ENCODE results near the gene CERS6. TPM values are rescaled to one million over a fixed set of nuclear protein-coding genes. Genes with fewer than 3 reads are reported as not detected.

CERS6 gene
- total RNA-seq, 4 donors from 2014 or later, result 25.9 to 57.2 (median 35.8) TPM

GRCh38 chr2:168770796-168771195, 314.7 kb downstream of the CERS6 start:
- ATAC-seq (ENCODE audit: low FRiP score), result no peak
- no peak for DNase-seq (ENCODE audit: low spot score)
- no peak for TF ChIP-seq CTCF (IDR thresholded peaks at IDR 0.05)

DNA sequence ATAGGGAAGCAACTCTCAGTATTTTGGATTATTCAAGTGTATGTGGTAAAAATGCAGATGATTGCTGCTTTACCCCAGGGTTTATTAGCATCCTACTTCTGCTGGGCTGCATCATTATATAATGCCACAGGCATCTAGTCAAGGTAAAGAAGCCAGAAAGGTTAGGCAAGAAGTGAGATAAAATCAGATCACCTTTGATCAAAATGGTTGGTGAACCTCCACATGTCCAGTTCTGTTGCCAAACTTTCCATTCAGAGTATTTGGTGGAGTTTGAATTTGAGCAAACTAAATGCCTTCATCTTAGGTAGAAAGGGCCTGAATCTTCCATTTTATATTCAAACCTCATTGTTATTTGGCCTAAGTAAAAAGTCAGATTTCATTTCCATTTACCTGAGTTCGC, 316.6 kb downstream of the CERS6 start:
- no peak for TF ChIP-seq CTCF (IDR thresholded peaks at IDR 0.05)
- no peak for DNase-seq (ENCODE audit: low spot score)
- no peak for ATAC-seq (ENCODE audit: low FRiP score)

DNA sequence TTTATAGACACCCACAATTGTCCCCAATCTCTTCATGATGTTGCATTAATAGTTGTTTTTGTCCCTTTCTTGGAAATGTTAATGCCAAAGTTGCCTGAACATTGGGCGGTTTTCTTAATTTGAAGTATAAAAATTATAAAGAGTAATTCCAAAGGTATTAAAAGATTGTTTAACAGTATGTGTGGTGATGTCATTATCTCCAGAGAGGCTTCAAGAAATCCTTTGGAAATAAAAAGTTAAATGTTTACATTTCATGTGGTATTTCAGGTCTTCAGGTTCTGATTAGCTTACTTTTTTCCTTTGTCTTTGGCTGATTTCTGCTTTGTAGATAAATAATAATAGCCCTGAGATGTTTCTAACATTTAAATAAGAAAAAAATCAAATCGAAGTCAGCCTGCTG, 317.1 kb downstream of the CERS6 start:
- no peak for ATAC-seq (ENCODE audit: low FRiP score)
- no peak for TF ChIP-seq CTCF (IDR thresholded peaks at IDR 0.05)
- no peak for DNase-seq (ENCODE audit: low spot score)

DNA sequence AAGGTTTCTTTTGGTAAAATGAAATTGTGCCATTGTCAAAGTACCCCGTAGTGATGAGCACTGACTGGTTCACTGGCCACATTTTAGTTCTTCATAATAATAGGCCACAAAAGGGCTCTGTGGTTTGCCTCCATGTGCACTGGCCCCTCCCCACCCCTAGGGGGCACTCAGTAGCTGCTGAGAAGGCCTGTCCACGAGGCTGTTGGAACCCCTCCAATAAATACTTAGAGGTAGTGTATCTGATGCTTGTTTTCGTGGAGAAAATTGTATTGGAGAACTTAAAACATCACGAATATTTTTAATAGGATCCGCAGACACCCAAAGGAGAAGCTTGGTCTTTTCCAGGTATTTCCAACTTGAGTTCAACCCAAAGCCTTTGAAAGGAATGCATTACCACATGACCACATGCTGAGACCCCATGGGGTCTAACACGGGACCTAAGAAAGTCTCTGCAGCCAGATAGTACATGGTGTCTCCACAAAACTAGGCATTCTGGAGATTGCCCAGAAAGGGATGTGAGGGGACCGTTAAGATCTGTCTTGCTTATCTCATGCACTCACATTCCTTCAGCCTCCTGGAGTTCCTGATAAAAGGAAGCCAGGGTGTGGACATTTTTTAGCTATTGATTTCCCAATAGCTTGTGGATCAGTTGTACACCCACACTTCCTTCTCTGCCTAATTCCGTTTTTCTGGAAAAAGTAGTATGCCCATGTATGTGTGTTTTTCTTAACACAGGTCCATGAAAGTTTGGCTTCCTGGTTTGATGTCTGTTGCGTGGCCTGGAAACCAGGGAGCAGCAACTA, 317.8 kb downstream of the CERS6 start:
- ATAC-seq (ENCODE audit: low FRiP score) (peak; percentile 89), DNase-seq (ENCODE audit: low spot score) (no peak)
- TF ChIP-seq CTCF (IDR thresholded peaks at IDR 0.05), result no peak

- TF ChIP-seq CTCF (IDR thresholded peaks at IDR 0.05), result no peak
- no peak for ATAC-seq (ENCODE audit: low FRiP score)
- no peak for DNase-seq (ENCODE audit: low spot score)
Observed at GRCh38 chr2:168775837-168776236, 319.8 kb downstream of the CERS6 start.

- no peak for TF ChIP-seq CTCF (IDR thresholded peaks at IDR 0.05)
- no peak for DNase-seq (ENCODE audit: low spot score)
- peak; percentile 60 for ATAC-seq (ENCODE audit: low FRiP score)
Observed at GRCh38 chr2:168780669-168781071, 324.6 kb downstream of the CERS6 start.

DNA sequence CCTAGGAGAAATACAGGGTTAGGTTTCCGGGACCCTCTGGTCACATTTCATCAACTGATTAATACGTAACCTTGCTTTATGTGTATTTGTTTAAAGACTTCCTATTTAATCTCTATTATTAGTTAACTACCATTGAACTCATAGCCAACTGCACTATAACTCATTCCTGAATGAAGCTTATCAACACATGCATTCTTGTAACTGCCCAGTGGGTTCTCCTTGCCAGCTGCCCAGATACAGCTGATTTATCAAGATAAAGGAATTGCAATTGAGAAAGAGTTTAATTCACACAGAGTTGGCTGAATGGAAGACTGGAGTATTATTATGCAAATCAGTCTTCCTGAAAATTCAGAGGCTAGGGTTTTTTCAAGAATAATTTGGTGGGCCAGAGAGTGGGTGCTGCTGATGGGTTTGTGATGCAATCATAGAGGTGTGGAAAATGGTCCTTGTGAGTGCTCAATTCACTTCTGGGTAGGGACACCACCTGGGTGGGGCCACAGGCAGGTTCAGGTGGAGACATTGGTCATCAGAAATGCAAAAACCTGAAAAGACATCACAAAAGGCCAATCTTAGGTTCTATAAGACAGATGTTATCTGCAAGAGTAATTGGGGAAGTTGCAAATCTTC, 325.2 kb downstream of the CERS6 start:
- ATAC-seq (ENCODE audit: low FRiP score) (no peak), DNase-seq (ENCODE audit: low spot score) (no peak)
- TF ChIP-seq CTCF (IDR thresholded peaks at IDR 0.05), result no peak
